HG03442 (cell line): ENCODE measurements around the gene NCAN.

Source experiments
- ATAC-seq: cut with Tn5 transposase; IDR thresholded peaks from one replicate; pipeline ENCODE4 v1.9.1; 2021; ENCODE audit warnings: mild to moderate bottlenecking, moderate library complexity; ENCODE audit not compliant: unreplicated experiment

NCAN gene

DNA sequence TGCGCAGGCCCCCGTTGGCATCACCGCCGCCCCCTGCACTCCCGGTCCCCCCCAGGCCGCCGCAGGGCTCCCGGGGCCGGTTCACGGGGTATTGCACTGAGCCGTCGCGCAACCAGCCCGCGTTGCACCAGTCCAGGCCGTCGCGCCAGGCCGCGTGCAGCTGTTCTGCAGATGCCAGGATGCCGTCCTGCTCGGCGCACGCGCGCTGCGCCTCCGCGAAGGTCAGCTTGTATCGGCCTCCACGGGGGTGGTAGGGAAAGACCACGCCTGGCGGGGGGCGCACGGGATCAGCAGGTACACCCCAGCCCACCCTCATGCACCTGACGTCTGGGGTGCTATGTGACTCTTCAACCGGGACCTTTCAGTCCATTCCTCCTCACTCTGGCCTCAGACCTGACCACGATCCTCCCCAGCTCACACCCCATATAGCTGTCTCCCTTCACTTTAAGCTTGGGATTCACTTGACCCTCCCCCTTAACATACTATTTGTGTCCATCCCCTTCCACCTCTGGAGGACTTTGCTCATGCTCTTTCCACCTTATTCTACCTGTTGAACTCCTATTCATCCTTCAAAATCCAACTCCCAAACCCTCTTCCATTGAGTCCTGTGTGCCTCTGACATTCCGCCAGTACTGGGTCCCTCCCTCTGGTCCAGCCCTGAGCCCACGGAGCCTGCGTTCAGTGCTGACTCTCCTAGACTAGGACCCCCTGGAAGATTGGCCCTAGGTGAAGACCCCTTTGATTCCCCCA, 47.0 kb downstream of the NCAN start:
- no peak for ATAC-seq

DNA sequence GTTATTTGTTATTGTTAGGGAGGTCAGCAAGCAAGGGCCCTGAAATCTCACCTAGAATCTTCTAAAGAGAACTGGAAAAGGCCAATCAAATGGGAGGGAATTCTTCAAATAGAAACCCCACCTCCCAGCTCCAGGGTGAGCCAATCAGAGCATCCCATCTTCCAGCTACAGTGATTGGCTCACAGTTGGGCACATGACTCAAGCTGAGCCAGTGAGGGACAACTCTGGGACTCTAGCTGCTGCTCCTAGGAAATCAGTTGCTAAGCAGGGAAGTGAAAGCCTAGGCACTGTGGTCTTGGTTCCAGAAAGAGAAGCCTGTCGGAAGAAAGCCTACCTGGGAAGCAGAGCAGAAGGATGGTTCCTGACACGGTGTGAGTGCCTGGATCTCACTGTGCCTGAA, 48.0 kb downstream of the NCAN start:
- no peak for ATAC-seq

DNA sequence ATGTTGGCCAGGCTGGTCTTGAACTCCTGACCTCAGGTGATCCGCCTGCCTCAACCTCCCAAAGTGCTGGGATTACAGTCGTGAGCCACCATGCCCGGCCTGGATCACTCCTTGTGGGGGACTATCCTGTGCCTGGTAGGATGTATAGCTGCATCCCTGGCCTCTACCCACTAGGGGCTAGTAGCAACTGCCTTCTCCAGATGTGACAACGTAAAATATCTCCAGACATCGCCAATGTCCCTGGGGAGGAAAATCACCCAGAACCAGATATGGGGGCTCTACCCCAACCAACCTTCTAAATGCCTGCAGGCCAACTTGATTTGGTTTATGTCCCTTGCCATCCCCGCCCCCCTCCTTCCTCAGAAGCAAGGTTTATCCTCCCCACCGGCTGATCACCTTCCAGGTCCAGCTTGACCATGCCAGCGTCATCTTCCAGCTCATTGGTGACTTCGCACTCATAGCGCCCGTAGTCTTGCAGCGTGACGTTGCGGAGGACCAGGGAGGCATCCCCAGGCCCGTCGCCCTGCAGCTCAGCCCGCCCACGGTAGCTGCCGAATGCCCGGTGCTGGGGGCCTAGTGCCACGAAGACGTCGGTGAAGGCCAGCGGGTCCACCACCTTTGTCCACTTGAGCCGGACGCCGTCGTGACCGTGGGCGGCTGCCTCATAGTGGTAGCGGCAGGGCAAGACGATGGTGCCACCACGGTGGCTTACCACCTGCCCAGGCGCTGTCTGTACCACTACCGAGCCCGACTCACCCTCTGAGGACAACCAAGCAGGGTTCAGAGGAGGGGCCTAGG, 48.9 kb downstream of the NCAN start:
- no peak for ATAC-seq

DNA sequence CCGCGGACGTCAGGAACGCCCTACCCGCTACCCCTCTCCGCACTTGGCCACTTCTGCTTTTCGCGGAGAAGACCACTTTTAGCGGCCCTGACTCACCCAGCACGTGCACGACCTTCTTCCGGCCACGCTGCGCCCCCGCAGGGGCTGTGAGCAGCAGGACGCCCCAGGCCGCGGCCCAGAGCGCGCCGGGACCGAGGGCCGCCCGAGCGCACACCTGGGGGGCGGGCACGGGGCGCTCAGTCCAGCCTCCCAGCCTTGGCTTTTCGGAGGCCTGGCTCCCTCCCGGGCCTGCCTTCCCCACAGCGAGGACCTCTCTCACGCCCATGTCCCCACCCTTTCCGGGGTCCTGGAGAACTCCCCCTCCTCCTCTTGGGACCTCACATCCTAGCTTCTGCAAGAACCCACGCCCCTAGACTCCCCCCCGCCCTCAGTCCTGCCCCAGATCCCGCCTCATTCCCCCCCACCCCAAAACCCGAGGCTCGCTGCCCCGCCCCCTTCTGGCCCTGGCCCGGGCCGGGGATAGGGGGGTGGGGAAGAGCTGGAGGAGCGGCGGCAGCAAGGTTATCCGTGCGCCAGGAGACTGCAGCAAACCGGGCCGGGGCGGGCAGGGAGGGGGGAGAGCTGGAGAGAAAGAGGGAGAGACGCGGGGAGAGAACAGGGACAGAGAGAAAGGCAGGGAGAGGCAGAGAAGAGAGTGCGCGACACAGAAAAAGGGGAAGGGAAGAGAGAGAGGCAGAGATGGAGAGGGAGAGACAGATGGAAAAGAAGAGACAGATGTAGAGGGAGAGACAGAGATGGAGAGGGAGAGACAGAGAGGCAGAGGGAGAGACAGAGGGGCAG, 49.8 kb downstream of the NCAN start:
- no peak for ATAC-seq

DNA sequence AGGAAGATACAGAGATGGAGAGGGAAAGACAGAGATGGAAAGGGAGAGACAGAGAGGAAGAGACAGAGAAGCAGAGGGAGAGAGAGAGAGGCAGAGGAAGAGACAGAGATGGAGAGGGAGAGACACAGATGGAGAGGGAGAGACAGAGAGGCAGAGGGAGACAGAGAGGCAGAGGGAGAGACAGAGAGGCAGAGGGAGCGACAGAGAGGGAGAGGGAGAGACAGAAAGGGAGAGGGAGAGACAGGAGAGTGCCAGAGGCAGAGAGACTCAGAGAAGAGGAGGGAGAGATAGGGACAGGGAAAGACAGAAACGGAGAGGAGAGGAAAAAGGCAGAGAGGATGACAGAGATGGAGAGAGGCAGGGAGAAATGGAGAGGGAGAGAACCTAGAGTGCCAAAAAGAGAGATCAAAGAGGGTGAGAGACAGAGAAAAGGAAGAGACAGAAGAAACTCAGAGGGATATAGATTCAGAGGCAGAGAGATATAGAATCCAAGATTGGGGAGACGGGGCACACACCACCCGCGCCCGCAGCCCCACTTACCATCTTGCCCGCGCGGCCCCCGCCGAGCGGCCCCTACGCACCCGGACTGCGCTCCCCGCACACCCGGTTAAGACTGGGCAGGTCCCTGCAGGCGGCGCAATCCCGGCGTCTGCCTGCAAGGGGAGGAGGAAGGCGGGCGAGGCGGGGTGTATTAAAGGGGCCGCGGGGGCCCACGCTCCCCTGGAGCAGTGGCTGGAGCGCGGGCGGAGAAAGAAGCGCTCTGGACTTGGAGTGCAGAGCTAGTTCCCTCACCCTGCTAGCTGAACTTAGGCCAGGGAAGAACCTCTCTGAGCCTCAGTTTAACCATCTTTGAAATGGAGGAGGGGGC, 50.7 kb downstream of the NCAN start:
- no peak for ATAC-seq

DNA sequence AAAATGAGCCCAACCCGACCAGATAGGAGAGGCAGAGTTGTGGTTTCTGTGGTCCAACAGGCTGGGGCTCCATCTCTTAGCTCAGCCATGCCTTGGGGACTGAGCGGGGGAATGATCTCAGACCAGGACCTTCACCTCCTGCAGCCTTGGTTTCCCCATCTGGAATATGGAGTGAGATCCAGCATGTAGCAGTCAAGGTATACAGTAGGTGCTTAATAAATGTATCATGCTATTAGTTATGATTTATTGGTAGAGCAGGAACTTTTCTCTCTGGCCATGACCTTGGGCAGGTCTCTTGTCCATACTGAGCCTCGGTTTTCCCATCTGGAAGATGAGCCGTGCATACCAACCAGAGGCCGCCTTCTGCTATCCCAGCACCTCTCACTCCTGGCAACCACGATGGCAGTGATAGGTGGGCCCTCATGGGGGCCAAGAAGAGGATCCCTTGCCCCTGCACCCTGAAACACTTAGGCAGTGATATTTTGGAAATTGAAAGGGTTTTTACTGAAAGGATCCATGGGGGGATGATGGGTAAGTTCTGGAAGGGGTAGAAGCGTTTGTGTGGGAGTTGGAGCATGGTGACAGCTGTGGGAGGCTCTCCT, 52.2 kb downstream of the NCAN start:
- ATAC-seq = no peak

DNA sequence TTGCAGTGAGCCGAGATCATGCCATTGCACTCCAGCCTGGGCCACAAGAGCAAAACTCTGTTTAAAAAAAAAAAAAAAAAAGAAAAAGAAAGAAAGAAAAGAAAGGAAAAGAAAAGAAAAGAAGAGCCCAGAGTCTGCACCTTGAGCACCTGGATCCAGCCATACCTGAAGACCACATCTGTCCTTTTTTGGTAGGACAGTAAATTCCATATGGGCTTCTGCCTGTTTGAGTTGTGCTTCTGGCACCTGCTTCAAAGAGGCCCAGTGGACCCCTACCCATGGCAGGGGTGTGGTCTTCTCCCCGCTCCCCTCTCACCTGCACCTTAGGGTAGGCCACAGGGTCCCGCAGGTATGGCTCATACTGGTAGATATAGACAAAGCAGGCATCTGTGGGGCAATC, 55.5 kb downstream of the NCAN start:
- ATAC-seq = no peak

DNA sequence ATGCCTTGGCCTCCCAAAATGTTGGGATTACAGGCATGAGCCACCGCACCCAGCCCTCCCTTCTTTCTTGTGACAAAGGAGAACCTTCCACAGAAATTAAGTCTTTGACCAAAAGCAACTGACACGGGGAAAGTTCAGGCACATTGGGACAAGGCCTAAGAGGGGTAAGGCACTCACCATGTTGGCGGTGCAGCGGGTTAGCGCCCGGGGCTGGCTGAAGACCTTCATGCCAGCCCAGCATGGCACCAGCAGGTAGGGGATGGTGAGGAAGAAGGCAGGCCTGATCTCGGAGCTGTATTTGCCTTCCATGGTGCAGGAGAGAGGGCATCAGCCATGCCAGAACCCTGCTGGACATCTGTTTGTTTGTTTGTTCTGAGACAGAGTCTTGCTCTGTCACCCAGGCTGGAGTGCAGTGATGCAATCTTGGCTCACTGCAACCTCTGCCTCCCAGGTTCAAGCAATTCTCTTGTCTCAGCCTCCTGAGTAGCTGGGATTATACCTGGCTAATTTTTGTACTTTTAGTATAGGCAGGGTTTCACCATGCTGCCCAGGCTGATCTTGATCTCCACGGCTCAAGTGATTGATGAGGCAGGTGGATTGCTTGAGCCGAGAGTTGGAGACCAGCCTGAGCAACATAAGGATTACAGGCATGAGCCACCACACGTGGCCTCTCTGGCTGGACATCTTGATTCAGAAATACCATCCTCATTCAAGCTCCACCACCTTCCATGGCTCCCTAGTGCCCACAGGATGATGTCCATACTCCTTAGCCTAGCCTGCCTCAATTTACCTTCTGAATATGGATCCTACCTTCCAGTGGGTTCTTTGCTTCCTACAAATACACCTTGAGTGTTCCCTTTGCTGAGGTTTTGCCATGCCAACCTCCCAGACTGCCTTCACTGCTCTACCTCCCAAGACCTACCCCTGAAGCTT, 57.0 kb downstream of the NCAN start:
- no peak for ATAC-seq

DNA sequence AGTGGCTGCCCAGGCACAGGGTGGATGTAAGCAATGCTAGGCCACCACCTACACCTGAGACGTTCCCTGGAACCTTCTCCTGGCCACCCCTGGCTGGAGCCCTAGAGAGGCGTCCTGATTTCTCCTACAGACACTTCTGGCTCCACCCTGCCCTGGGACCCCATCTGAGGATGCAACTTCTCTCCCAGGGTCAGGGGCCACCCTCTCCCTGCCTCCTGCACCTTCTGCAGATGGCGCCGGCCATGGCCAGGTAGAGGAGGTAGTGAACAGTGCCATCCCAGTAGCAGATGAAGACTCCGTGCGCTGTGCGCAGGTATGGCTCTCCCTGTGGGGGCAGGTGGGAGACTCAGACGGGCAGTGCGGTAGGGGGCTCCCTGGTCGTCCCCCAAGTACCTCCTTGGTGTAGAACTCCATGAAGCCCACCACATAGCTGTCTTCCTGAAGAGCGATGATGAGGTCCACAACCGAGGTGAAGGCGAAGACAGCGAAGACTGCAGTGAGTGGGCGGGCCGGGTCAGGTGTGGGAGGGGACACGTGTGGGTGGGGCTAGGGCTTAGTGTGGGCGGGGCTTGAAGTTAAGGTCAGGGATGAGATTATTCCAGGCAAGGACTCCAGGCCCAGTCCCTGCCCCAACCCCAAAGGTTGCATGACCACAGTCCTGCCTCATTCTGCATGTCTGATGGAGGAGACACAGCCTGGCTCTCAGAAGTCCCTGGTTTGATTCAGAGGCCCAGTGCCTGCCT, 58.4 kb downstream of the NCAN start:
- ATAC-seq = no peak

DNA sequence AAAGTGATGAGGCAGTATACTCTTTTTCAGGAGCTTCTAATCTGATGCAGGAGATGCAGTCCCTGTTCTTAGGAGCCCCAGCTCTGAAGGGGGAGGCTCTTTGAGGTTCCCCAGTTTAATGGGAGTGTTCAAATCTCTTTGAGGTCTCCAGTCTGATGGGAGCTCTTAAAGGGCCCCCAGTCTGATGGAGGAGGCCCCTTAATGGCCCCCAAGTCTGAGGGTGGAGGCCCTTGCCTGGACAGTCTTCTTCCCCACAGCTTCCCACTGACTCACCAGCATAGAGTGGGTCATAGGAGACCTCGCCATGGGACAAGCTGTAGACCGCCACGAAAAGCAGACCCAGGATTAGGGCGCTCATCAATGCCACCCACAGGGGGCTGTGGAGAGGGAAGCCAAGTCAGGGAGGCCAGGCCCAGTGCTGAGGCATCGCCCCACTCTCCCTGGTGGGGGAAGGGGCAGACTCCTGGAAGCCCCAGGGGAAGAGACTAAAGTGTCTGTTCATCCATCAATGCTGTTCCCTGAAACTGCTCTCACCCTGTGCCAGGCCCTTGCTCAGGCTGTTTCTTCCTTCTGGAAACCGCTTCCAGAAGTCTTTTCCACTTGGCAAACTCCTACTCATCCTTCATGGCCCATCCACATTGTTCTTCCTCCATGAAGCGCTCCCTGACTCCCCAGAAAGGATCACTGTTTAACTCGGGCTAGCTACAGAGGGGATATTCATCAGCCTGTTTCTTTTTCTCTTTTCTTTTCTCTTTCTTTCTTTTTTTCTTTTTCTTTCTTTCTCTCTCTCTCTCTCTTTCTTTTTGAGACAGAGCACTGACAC, 59.2 kb downstream of the NCAN start:
- no peak for ATAC-seq

DNA sequence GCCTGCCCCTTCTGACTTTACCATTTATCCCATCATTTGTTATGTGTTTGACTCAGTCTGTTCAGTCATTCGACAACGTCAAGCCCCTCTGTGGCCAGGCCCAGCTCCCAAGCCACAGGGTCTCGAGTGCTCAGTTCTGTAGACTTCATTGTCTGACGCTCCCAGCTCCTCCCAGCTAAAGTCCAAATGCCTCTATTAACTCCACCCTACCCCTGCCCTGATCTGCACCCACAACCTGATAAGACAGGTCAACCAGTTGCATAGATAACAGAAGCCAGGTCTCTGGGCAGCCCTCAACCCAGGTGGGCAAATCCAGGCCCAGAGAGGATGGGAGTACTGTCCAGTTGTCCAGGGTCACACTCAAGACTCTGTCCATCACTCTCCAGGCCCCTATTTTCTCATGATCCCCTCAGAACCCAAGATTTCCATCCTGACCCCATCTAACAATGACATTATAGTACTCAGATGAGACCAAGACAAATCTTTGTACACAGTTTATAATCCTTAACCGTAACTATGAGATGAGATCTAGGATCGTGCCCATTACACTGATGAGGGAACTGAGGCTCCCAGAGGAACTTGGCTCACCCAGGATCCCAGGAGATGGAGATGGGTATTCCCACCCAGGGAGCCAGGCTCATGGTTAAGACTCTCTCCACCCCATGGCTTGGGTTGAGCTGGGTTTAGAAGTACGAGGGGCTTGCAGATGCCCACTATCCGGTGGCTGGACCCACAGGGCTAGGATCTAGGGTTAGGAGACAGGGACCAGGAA, 60.3 kb downstream of the NCAN start:
- no peak for ATAC-seq

DNA sequence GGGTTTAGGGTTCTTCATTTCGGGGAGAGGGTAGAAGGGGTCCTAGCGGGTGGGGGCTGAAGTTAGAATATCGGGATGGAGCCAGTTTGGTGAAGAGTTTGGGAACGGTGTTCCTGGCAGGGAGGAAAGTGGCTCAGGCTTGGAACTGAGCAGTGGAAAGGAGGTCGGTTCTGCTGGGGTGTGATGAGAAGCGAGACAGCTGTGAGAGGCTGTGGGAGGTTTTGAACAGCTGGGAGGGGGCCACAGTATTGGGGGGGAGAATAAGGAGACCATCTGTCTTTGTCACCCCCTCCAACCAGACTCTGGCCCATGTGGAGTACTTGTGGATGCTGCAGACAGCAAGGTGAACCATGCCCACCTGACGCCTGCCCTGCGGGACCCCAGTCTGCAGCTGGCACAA, 62.4 kb downstream of the NCAN start:
- ATAC-seq = no peak

DNA sequence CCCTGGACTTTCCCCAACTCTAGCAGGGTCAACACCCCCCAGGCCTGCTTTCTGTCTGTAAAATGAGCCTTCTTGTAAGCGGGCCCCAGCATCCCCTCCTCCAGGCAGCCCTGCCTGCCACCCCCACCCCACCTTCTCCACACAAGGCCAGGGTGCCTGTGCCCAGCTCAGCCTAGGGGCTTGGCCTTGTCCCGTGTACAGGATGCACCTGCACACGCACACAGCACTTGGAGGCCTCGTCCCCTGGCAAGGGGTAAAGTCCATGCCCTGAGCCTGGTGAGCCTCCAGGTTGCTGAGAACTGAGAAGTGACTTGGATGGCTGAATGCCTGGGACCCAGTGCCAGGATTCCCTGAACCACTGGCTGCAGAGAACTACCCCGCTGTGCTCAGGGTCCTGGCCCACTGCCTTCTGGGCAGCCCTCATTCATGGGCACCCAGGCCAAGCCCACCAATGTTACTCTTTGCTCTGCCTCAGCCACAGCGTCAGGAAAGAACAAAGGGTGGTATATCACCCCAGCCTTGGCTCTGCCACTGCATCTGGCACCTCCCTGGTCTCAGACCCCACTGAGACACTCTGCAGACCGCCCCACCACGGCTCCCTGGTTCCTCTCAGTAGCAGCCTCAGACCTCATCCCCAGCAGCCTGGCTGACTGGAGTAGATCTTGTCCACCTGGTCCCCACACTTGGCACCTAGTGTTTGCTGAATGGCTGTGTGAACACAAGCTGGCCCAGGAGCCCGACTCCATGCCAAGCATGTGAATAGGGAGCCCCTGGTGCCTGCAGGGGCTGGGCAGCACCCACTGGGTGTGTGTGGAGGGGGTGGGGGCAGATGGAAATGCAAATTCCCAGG, 63.2 kb downstream of the NCAN start:
- ATAC-seq = no peak

DNA sequence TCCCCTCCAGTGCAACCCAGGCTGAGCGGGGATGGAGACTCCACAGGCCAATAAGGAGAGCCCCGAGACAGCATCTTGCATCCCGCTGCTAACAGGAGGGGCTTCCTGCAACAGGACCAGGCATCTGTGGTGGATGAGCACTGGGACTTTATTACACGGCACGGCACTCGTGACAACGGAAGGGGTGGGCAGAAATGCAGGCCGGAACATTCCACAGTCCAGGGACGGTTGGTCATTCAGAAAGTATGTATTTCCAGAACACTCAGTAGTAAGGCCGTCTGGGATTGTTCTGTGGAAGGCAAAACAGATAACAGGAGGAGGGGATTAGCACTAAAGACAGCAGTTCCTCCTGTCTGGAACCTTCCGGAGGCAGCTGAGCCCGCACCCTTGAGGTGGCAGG, 64.6 kb downstream of the NCAN start:
- no peak for ATAC-seq

DNA sequence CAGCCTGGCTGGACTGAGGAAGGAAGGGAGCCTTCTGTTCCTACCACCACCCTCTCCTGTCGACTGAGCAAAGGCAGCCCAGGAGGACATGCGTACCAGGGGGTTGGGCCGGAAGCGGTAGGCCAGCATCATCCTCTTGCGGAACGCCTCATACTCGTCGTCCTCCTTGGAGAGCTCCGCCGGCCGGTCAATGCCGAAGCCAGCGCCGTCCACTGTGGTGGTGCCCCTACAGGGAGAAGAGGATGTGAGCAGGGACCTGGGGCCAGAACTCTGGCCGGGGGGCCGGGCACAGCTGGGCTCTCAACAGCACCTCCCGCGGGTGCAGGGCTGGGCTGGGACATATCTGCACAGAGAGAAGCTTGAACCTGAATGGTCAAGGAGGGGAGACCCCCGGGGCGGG, 65.1 kb downstream of the NCAN start:
- no peak for ATAC-seq

DNA sequence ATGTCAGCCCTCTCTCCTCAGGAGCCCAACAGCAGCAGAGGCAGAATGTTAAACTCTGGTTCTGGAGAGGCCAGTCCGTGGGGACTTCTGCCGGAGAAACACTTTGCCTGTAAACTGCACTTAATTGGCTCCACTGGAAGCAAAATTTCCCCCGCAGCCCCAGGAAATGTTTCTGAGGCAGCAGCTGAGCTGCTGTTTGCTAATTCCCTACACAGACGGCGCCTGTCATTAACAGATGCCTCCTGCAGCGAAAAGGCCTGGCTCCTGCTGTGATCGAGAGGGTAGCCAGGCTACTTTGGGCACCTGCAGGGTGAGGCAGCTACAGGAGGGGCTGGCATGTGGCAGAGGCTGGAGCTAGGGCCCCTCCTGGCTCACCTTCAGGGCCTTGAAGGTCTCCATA, 66.6 kb downstream of the NCAN start:
- no peak for ATAC-seq
